ENCODE data around the gene CLEC10A.

DNA sequence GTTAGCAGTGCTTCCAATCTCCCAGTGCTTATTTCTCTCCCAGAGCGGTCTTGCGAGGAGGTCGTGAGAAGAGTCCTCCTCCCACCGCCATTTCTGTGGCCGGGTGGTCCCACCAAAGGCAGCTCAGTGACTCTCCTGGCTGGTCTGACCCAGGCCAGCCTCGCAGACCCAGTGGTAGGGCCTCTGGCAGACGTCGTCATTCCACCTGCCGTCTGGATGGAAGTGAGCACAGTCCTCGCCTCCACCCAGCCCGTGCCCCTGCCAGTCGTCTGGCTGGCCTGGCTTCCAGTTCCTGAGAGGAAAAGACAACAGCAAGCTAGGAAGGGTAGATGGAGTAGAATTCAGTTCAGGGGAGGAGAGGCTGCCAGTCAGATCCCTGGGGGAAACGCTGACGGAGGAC, 5.1 kb downstream of the CLEC10A start:
- TF ChIP-seq, protein P1, sequence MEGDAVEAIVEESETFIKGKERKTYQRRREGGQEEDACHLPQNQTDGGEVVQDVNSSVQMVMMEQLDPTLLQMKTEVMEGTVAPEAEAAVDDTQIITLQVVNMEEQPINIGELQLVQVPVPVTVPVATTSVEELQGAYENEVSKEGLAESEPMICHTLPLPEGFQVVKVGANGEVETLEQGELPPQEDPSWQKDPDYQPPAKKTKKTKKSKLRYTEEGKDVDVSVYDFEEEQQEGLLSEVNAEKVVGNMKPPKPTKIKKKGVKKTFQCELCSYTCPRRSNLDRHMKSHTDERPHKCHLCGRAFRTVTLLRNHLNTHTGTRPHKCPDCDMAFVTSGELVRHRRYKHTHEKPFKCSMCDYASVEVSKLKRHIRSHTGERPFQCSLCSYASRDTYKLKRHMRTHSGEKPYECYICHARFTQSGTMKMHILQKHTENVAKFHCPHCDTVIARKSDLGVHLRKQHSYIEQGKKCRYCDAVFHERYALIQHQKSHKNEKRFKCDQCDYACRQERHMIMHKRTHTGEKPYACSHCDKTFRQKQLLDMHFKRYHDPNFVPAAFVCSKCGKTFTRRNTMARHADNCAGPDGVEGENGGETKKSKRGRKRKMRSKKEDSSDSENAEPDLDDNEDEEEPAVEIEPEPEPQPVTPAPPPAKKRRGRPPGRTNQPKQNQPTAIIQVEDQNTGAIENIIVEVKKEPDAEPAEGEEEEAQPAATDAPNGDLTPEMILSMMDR (IDR thresholded peaks at IDR 0.05) = no peak
- no peak for TF ChIP-seq POLR2A (IDR thresholded peaks at IDR 0.05)
